Measurements from ENCODE around the gene TBC1D22A.

GRCh38 chr22:47089796-47090460 lies 327.5 kb downstream of the TBC1D22A start:
- TF ChIP-seq SRF (IDR thresholded peaks at IDR 0.05; ENCODE audit: low read depth in 2 of 2, low read length in 2 of 2) (no peak), ATF3 (IDR thresholded peaks at IDR 0.05; ENCODE audit: borderline replicate concordance, extremely low read depth, low read depth, low read length) (no peak), CTCF (IDR thresholded peaks at IDR 0.05 in 2 of 3, conservative IDR thresholded peaks at IDR 0.05 in 1 of 3; ENCODE audit: control insufficient read depth in 2 of 3, extremely low read depth in 1 of 3, insufficient read depth in 1 of 3, low read depth in 3 of 3, low read length in 3 of 3) (no peak), TARDBP (IDR thresholded peaks at IDR 0.05; ENCODE audit: borderline replicate concordance) (no peak), NBN (IDR thresholded peaks at IDR 0.05) (no peak), SP1 (IDR thresholded peaks at IDR 0.05; ENCODE audit: low read depth, low read length) (no peak), POLR2AphosphoS5 (IDR thresholded peaks at IDR 0.05; ENCODE audit: low read length) (no peak), SMC3 (IDR thresholded peaks at IDR 0.05; ENCODE audit: borderline replicate concordance, low read length) (no peak), MXI1 (IDR thresholded peaks at IDR 0.05; ENCODE audit: low read depth, low read length) (no peak), POLR2A (IDR thresholded peaks at IDR 0.05; ENCODE audit: low read depth, low read length) (no peak), CREM (IDR thresholded peaks at IDR 0.05; ENCODE audit: low read depth) (no peak)
- TF ChIP-seq, protein P1, sequence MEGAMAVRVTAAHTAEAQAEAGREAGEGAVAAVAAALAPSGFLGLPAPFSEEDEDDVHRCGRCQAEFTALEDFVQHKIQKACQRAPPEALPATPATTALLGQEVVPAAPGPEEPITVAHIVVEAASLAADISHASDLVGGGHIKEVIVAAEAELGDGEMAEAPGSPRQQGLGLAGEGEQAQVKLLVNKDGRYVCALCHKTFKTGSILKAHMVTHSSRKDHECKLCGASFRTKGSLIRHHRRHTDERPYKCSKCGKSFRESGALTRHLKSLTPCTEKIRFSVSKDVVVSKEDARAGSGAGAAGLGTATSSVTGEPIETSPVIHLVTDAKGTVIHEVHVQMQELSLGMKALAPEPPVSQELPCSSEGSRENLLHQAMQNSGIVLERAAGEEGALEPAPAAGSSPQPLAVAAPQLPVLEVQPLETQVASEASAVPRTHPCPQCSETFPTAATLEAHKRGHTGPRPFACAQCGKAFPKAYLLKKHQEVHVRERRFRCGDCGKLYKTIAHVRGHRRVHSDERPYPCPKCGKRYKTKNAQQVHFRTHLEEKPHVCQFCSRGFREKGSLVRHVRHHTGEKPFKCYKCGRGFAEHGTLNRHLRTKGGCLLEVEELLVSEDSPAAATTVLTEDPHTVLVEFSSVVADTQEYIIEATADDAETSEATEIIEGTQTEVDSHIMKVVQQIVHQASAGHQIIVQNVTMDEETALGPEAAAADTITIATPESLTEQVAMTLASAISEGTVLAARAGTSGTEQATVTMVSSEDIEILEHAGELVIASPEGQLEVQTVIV (IDR thresholded peaks at IDR 0.05; ENCODE audit: borderline replicate concordance, partially characterized antibody) = no peak
- TF ChIP-seq, protein P2, sequence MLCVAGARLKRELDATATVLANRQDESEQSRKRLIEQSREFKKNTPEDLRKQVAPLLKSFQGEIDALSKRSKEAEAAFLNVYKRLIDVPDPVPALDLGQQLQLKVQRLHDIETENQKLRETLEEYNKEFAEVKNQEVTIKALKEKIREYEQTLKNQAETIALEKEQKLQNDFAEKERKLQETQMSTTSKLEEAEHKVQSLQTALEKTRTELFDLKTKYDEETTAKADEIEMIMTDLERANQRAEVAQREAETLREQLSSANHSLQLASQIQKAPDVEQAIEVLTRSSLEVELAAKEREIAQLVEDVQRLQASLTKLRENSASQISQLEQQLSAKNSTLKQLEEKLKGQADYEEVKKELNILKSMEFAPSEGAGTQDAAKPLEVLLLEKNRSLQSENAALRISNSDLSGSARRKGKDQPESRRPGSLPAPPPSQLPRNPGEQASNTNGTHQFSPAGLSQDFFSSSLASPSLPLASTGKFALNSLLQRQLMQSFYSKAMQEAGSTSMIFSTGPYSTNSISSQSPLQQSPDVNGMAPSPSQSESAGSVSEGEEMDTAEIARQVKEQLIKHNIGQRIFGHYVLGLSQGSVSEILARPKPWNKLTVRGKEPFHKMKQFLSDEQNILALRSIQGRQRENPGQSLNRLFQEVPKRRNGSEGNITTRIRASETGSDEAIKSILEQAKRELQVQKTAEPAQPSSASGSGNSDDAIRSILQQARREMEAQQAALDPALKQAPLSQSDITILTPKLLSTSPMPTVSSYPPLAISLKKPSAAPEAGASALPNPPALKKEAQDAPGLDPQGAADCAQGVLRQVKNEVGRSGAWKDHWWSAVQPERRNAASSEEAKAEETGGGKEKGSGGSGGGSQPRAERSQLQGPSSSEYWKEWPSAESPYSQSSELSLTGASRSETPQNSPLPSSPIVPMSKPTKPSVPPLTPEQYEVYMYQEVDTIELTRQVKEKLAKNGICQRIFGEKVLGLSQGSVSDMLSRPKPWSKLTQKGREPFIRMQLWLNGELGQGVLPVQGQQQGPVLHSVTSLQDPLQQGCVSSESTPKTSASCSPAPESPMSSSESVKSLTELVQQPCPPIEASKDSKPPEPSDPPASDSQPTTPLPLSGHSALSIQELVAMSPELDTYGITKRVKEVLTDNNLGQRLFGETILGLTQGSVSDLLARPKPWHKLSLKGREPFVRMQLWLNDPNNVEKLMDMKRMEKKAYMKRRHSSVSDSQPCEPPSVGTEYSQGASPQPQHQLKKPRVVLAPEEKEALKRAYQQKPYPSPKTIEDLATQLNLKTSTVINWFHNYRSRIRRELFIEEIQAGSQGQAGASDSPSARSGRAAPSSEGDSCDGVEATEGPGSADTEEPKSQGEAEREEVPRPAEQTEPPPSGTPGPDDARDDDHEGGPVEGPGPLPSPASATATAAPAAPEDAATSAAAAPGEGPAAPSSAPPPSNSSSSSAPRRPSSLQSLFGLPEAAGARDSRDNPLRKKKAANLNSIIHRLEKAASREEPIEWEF (IDR thresholded peaks at IDR 0.05; ENCODE audit: insufficient replicate concordance, low read depth, low read length) = no peak

All from GM12878 (cell line).